Measurements from ENCODE around the gene STAB1.

The STAB1 gene

GRCh38 chr3:52494886-52495495 is at the start of gene STAB1:
STAB1 (plus strand) TSS chr3:52495338; CDS start chr3:52495414, 76 bp downstream.
- DNase-seq (ENCODE audit: low spot score in 2 of 2) (no peak), ATAC-seq (ENCODE audit: low read depth) (no peak)
- Mint-ChIP-seq H3K36me3 (peaks cover 7% of the 10 kb centered on the region), H3K27ac (no peak within 1 kb of the TSS), H3K4me3 (no peak within 1 kb of the TSS), H3K4me1 (peaks cover 14% of the 10 kb centered on the region), H3K9me3 (no peaks in the 10 kb centered on the region), H3K27me3 (no peaks in the 10 kb centered on the region)

DNA sequence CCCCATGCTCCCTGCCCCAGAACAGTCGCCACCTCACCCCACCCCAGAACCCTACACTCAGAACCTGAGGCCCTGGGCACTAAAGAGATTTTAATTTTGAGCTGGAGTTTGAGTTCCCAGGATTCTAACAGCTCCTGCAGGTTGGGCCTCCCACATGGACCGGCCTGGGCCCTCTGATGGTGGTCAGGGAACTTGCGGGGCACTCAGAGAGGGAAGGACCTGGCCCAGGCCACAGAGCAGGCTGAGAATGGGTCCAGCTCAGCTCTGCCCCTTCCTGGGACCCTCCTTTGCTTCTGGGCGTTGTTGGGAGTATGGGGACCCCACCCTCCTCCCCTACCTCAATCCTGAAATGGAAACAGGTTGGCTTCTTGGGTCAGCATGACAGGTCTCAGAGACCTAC is 49.1 kb upstream of the STAB1 start:
- H3K4me3 Mint-ChIP-seq = no peak overlapping the region
- no peak for DNase-seq (ENCODE audit: low spot score in 2 of 2)
- H3K4me1 Mint-ChIP-seq = peaks cover 16% of the 10 kb centered on the region
- H3K36me3 Mint-ChIP-seq = no peaks in the 10 kb centered on the region
- no peaks in the 10 kb centered on the region for H3K9me3 Mint-ChIP-seq
- H3K27me3 Mint-ChIP-seq = peaks cover 3% of the 10 kb centered on the region
- ATAC-seq (ENCODE audit: low read depth) = no peak
- no peak overlapping the region for H3K27ac Mint-ChIP-seq

- Mint-ChIP-seq H3K27ac (no peak overlapping the region), H3K27me3 (peaks cover 3% of the 10 kb centered on the region)
These were observed 48.3 kb upstream of the STAB1 start for GRCh38 chr3:52446631-52447511.

DNA sequence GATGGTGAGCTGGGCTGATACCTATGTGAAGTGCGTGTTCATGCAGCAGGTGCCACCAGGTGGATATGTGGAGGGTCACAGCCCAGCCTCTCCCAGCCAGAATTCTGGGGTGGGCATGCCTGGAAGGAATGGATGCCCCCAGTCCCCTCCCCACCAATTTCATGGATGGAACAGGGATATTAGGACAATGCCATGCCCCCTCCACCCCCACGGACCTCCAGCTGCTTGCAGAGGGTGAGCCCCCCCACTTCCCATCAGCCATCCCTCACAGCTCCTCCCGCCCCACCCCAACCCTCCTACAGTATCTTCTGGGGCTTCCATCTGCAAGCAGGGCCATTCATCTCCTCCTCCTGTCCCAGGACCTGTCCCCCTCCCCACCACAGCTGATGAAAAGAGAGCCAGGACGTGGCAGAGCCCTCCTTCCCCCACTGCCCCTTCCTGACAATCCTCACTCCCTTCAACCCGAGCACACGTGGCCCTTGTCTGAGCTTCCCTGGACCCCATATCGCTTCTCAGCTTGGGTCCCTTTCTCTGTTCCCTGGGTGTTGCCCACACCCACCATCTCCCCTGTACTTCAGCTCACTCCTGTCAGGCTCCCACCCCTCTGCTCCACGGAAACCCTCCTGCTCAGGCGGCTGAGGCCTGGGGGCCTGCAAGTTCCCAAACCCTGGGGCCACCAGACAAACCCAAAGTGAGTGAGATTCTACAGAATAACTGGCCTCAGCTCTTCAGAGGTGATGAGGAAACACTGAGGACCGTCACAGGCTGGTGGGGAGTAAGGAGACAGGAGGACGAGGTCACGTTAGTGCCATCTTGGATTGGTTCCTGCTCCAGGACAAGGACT is 47.4 kb upstream of the STAB1 start:
- no peak overlapping the region for H3K4me3 Mint-ChIP-seq
- no peaks in the 10 kb centered on the region for H3K9me3 Mint-ChIP-seq
- peaks cover 3% of the 10 kb centered on the region for H3K27me3 Mint-ChIP-seq
- no peak for DNase-seq (ENCODE audit: low spot score in 2 of 2)
- H3K27ac Mint-ChIP-seq = no peak overlapping the region
- ATAC-seq (ENCODE audit: low read depth) = no peak
- H3K36me3 Mint-ChIP-seq = no peaks in the 10 kb centered on the region
- H3K4me1 Mint-ChIP-seq = peaks cover 16% of the 10 kb centered on the region

More at GRCh38 chr3:52446631-52447511, 48.3 kb upstream of the STAB1 start:
- peak; percentile 68 for ATAC-seq (ENCODE audit: low read depth)
- Mint-ChIP-seq H3K4me3 (no peak overlapping the region), H3K36me3 (no peaks in the 10 kb centered on the region), H3K4me1 (peaks cover 16% of the 10 kb centered on the region), H3K9me3 (no peaks in the 10 kb centered on the region)
- DNase-seq (ENCODE audit: low spot score in 2 of 2) = peak; percentile 76 to 83

DNA sequence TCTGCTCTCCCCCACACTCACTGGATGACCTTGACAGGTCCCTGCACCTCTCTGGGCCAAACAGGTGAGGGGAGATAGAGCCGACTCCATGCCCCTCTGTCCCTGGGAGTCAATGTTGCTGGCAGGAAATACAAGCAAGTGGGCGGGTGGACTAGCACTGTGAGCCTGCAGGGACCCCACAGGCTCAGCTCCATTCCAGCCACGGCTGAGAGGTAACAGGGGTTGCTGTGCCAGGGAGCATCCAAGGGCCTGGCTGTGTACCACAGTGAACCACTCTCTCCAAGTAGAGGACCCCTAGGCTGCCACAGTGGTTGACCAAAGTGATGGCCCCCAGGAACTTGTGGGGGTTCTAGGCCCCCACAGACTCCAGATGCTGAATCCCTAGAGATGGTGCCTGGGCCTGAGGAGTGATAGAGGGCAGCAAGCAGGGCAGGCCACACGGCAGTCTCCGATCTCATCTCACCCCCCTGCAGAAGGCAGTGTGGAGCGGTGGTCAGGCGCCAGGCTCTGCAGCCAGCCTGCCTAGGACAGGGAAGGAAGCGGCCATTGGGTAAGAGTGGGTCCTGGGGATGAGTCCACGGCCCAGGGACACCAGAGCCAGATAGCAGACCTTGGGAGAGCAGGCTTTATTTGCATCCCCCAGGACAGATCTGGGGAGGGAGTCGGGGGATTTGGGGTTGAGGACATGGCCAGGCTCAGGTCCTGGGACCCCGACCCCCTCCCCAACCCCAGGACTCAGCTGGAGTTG is 44.5 kb upstream of the STAB1 start:
- H3K4me3 Mint-ChIP-seq = no peak overlapping the region
- ATAC-seq (ENCODE audit: low read depth) (no peak), DNase-seq (ENCODE audit: low spot score in 2 of 2) (no peak)
- H3K36me3 Mint-ChIP-seq = no peaks in the 10 kb centered on the region
- H3K27ac Mint-ChIP-seq = no peak overlapping the region
- H3K4me1 Mint-ChIP-seq = peaks cover 18% of the 10 kb centered on the region
- H3K9me3 Mint-ChIP-seq = no peaks in the 10 kb centered on the region
- no peaks in the 10 kb centered on the region for H3K27me3 Mint-ChIP-seq

- ATAC-seq (ENCODE audit: low read depth) = no peak
- H3K27ac Mint-ChIP-seq = no peak overlapping the region
- no peak overlapping the region for H3K4me3 Mint-ChIP-seq
- H3K27me3 Mint-ChIP-seq = no peaks in the 10 kb centered on the region
- H3K36me3 Mint-ChIP-seq = no peaks in the 10 kb centered on the region
- no peak for DNase-seq (ENCODE audit: low spot score in 2 of 2)
- H3K9me3 Mint-ChIP-seq = no peaks in the 10 kb centered on the region
- peaks cover 25% of the 10 kb centered on the region for H3K4me1 Mint-ChIP-seq
These were observed 43.7 kb upstream of the STAB1 start for GRCh38 chr3:52451237-52452083.

DNA sequence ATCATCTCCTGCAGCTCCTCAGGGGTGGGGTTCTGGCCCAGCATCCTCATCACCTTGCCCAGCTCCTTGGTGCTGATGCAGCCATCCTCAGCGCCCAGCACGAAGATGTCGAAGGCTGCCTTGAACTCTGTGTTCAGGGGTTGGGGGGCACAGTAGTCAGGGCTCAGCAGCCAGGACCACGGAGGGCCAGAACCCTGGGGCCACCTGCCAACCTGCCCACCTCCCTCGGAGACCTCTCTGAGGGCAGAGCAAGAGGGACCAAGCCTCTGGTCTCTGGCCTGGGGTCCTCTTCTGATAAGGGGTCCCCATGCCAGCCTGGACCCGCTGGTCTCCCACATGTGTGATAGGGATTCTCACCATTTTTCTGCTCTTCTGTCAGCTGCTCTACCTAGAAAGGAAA is 43.0 kb upstream of the STAB1 start:
- Mint-ChIP-seq H3K27me3 (no peaks in the 10 kb centered on the region), H3K4me1 (peaks cover 28% of the 10 kb centered on the region), H3K27ac (no peak overlapping the region), H3K9me3 (no peaks in the 10 kb centered on the region), H3K4me3 (no peak overlapping the region), H3K36me3 (no peaks in the 10 kb centered on the region)
- ATAC-seq (ENCODE audit: low read depth) = no peak
- DNase-seq (ENCODE audit: low spot score in 2 of 2) = no peak

DNA sequence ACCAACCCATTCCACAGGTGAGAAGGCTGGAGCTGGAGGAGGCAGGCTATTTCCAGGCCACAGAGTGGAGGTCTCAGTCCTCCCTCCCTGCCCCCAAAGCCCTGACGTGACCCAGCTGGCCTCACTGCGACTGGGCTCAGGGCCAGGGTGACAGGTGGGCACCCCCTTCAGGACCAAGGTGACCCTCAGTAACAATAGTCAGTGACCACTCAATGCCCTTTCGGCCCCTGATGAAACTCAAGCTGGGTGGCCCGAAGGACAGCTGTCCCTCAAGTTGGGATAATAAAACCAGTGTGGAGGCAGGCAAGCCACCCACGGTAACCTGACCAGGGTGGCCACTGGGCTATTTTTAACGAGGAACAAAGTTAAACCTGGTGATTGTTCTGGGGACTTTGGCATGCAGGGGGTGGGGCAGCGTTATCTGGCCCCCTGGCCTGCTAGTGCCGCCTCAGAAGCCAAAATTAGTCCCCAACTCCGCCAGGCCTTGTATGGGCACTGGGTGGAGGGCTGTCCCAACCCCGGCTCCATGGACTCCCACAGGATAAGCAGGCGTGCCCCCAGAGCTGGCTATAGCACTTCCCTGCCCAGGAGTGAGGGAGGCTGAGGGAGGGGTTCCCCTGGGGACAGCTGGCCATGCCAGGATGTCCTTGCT is 42.4 kb upstream of the STAB1 start:
- H3K36me3 Mint-ChIP-seq = no peaks in the 10 kb centered on the region
- no peak for DNase-seq (ENCODE audit: low spot score in 2 of 2)
- H3K27me3 Mint-ChIP-seq = no peaks in the 10 kb centered on the region
- ATAC-seq (ENCODE audit: low read depth) = no peak
- H3K9me3 Mint-ChIP-seq = no peaks in the 10 kb centered on the region
- peaks cover 32% of the 10 kb centered on the region for H3K4me1 Mint-ChIP-seq
- no peak overlapping the region for H3K4me3 Mint-ChIP-seq
- H3K27ac Mint-ChIP-seq = no peak overlapping the region

DNA sequence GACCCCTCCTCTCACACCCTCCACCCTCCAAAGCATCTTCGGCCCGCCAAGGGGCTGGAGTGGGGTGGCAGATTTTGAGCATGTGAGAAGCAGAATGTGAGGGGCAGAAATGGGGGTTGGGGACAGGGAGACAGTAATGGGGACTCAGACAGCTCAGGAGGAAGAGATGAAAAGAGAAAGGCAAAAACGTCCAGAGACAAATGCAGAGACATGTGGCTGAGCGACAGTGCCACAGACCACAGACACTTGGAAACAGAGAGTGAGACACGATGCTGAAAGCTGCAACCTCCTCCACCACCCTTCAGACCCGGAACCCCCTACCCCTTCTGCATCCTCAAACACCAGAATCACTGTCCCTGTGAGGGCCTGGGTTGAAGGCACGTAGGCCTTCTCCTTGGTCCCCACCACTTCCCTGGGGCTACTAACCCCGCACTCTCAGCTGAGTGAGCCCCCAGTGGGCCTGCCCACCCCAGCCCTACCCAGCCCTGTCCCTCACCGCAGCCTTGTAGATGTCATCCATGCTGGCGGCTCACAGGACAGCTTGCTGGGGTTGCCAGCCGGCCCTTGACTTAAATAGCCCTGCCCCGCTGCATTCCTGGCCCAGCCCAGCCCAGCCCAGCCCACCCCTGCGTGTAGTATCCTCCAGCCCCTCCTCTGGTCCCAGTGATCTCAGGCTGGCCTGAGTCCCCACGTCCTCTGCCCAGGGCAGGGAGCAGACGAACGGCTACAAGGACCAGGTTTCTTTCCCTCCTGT is 41.5 kb upstream of the STAB1 start, which contains the start of gene TNNC1:
Gene TNNC1, minus strand, starts transcription at position 546 of the 754 bp plus-strand sequence. Its CDS starts 26 bp downstream, at position 520.
- peak within 1 kb of the TSS; percentile 94 for H3K4me3 Mint-ChIP-seq
- H3K36me3 Mint-ChIP-seq = no peaks in the 10 kb centered on the region
- H3K27ac Mint-ChIP-seq = peak within 1 kb of the TSS; percentile 96

DNA sequence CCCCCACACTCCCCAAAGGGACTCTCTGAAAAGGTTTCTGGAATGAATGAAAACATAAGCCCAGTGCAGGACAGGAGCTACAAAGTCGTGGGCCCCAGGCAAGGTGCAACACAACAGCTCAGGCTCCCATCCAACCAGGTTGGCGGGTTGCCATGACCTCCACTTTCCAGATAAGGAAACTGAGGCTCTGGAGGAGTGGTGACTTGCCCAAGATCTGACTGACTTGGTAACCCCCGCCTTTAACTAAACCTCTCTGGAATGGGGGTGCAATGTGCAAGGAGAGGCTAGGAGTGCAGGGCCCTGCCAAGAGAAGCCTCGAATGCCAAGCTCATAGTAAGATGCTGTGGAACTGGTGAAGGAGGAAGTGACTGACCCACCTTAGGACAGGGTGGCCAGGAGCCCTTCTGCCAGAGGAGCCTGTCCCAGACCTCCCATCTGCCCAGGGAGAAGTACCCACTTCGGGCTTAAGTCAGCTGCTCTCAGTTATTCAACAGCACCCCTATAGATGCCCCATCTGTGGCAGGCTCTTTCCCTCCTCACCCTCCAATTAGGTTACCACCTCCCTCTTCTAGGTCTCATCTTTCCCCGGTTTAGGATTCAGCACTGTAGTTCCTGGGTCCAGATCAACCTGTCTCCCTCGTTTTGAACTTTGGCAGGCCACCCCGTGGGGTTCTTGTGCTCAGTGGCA is 40.7 kb upstream of the STAB1 start:
- no peak for DNase-seq (ENCODE audit: low spot score in 2 of 2)

More for the DNA sequence above, 41.5 kb upstream of the STAB1 start, which contains the start of gene TNNC1:
- Mint-ChIP-seq H3K9me3 (no peaks in the 10 kb centered on the region), H3K27me3 (no peaks in the 10 kb centered on the region), H3K4me1 (peaks cover 32% of the 10 kb centered on the region)
- DNase-seq (ENCODE audit: low spot score in 2 of 2) (no peak), ATAC-seq (ENCODE audit: low read depth) (no peak)

DNA sequence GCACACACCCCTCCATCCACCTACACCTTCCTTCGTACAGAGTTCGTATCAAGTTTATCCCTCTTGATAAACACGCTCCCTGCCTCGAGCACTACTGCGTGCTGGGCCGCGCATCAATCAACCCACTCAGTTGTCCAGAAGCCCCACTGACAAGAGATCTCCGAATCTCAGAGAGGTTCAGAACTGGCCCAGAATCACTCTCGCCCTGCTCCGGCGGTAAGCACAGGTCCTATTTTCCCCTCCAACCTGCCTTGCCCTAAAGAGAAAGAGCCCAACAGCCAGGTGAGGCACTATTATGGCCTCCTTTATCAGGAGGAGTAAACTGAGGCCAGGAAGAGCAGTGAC is 40.2 kb upstream of the STAB1 start:
- Mint-ChIP-seq H3K9me3 (no peaks in the 10 kb centered on the region), H3K36me3 (peaks cover 2% of the 10 kb centered on the region), H3K4me3 (peak overlapping the region; percentile 94), H3K27me3 (no peaks in the 10 kb centered on the region), H3K4me1 (peaks cover 36% of the 10 kb centered on the region), H3K27ac (peak overlapping the region; percentile 96)
- ATAC-seq (ENCODE audit: low read depth) (peak; percentile 9), DNase-seq (ENCODE audit: low spot score in 2 of 2) (no peak)

More for the DNA sequence above, 40.7 kb upstream of the STAB1 start:
- Mint-ChIP-seq H3K36me3 (no peaks in the 10 kb centered on the region), H3K9me3 (no peaks in the 10 kb centered on the region), H3K27me3 (no peaks in the 10 kb centered on the region), H3K4me1 (peaks cover 36% of the 10 kb centered on the region), H3K27ac (peak overlapping the region; percentile 96), H3K4me3 (peak overlapping the region; percentile 94)
- ATAC-seq (ENCODE audit: low read depth) = no peak

Measured in memory B cell (primary cell).